Measurements from ENCODE around the gene YAF2.

Gene YAF2

DNA sequence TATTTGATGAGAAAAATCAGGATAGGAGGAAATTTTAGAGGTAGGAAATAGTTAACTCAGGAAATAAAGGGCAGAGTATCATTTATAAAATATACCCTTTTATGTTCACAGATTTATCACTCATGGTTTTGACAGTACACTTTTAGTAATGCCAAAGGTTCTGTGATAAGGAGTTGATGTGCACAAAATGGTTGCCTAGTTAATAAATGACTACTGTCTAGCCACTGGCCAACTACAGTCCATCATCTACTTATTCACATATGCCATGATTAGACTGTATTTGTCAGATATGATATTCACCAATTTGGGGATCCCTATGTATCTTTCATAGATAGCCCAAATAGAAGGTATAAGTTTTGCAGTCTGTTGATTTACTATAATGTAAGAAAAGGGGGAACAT, 74.1 kb downstream of the YAF2 start:
- peaks cover 10% of the 10 kb centered on the region for H3K36me3 ChIP-seq (ENCODE audit: insufficient read depth, low read length)

DNA sequence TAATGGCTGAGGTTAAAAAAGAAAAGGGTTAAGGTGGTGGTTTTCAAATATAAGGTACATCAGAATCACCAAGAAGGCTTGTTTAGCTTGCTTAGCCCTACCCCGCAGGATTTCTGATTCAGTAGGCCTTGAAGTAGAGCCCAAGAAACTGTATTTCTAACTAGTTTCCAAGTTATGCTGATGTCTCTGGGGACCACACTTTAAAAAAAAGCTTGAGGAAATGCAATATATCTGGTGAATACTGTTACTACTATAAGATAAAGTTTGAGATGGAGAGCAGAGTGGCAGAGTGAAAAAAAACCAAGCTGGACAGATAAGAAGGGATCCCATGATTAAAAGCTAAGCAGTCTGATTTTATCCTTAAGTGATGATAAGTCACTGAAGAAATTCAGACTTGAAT, 75.1 kb downstream of the YAF2 start:
- H3K36me3 ChIP-seq (ENCODE audit: insufficient read depth, low read length): peaks cover 10% of the 10 kb centered on the region
- no peak overlapping the region for H3K9ac ChIP-seq (ENCODE audit: insufficient read length)
- DNase-seq (ENCODE audit: low read depth, low spot score): no peak
- no peak overlapping the region for H3K27ac ChIP-seq
- no peak for TF ChIP-seq EZH2 (IDR thresholded peaks at IDR 0.05)
- no peak for TF ChIP-seq FOXP2 (optimal IDR thresholded peaks at IDR 0.05; ENCODE audit: control extremely low read depth, extremely low read length, insufficient read depth)
- no peak for TF ChIP-seq POLR2AphosphoS5 (IDR thresholded peaks at IDR 0.05; ENCODE audit: borderline replicate concordance, low read depth, low read length)
- H3K9me3 ChIP-seq (ENCODE audit: low read depth, low read length): no peaks in the 10 kb centered on the region
- H3K4me3 ChIP-seq: no peak overlapping the region

More for the DNA sequence above, 74.1 kb downstream of the YAF2 start:
- Histone ChIP-seq H3K9ac (ENCODE audit: insufficient read length) (no peak overlapping the region), H3K4me3 (no peak overlapping the region), H3K27ac (no peak overlapping the region), H3K9me3 (ENCODE audit: low read depth, low read length) (no peaks in the 10 kb centered on the region)
- no peak for DNase-seq (ENCODE audit: low read depth, low spot score)
- TF ChIP-seq FOXP2 (optimal IDR thresholded peaks at IDR 0.05; ENCODE audit: control extremely low read depth, extremely low read length, insufficient read depth) (no peak), POLR2AphosphoS5 (IDR thresholded peaks at IDR 0.05; ENCODE audit: borderline replicate concordance, low read depth, low read length) (no peak), EZH2 (IDR thresholded peaks at IDR 0.05) (no peak)

DNA sequence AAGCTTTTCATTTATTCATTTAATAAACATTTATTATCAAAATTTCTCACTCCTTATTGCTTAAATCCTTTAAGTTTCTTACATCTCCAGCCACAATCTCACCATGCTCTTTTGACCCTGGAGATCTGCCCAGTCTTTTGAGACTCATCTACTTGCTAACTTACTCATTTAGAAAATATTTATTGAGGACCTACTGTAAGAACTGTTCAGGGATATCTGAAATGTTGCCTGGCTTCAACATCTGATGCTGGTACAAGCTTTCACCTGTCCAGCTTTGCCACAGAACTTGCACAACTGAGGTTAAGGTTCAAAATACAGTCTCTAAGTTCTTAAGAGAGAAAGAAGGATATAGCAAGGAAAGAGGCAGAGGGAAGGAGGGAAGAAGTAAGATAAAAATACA, 75.9 kb downstream of the YAF2 start:
- H3K27ac ChIP-seq: no peak overlapping the region
- H3K36me3 ChIP-seq (ENCODE audit: insufficient read depth, low read length): peaks cover 10% of the 10 kb centered on the region
- no peaks in the 10 kb centered on the region for H3K9me3 ChIP-seq (ENCODE audit: low read depth, low read length)
- DNase-seq (ENCODE audit: low read depth, low spot score): no peak
- no peak overlapping the region for H3K4me3 ChIP-seq
- TF ChIP-seq EZH2 (IDR thresholded peaks at IDR 0.05) (no peak), POLR2AphosphoS5 (IDR thresholded peaks at IDR 0.05; ENCODE audit: borderline replicate concordance, low read depth, low read length) (no peak), FOXP2 (optimal IDR thresholded peaks at IDR 0.05; ENCODE audit: control extremely low read depth, extremely low read length, insufficient read depth) (no peak)
- no peak overlapping the region for H3K9ac ChIP-seq (ENCODE audit: insufficient read length)

DNA sequence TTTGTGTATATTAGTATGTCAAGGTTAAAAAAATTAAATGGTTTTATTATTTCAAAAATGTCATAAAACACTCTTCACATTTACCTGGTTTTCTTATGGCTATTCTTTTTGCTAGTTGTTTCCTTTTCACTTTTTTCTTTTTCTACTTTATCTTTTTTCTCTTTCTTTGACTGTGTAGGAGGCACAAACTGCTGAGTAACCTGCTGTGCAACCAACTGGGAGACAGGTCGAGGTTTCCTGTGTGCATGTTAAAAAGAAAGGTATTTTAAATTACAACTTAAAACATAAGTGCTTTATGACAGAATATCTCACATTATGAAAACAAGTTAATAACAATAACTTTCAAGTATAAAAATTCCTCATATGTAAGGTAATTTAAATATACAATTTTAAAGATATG, 76.5 kb downstream of the YAF2 start:
- Histone ChIP-seq H3K9me3 (ENCODE audit: low read depth, low read length) (no peaks in the 10 kb centered on the region), H3K36me3 (ENCODE audit: insufficient read depth, low read length) (peaks cover 10% of the 10 kb centered on the region), H3K4me3 (no peak overlapping the region), H3K27ac (no peak overlapping the region), H3K9ac (ENCODE audit: insufficient read length) (no peak overlapping the region)
- no peak for DNase-seq (ENCODE audit: low read depth, low spot score)
- TF ChIP-seq POLR2AphosphoS5 (IDR thresholded peaks at IDR 0.05; ENCODE audit: borderline replicate concordance, low read depth, low read length) (no peak), EZH2 (IDR thresholded peaks at IDR 0.05) (no peak), FOXP2 (optimal IDR thresholded peaks at IDR 0.05; ENCODE audit: control extremely low read depth, extremely low read length, insufficient read depth) (no peak)

DNA sequence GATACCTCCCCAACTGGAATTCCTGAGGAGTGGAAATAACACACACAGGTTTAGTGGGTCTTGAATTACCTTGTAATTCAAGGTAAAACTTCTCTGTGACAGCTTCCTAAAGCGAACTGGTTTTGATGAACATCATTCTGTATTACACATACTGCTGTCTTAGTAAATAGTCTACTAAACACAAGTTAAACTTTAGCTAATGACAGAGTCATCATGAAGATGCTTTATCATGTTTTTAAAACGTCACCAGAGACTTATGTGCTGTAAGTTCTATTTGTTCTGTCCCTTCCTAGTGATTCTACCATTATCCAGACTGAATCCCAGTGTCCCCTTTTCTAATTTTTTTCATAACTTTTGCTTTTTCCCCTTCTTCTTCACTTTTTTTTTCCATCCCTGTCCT, 81.8 kb downstream of the YAF2 start:
- Histone ChIP-seq H3K9me3 (ENCODE audit: low read depth, low read length) (no peaks in the 10 kb centered on the region), H3K4me3 (no peak overlapping the region), H3K36me3 (ENCODE audit: insufficient read depth, low read length) (peaks cover 10% of the 10 kb centered on the region), H3K27ac (no peak overlapping the region), H3K9ac (ENCODE audit: insufficient read length) (no peak overlapping the region)
- TF ChIP-seq POLR2AphosphoS5 (IDR thresholded peaks at IDR 0.05; ENCODE audit: borderline replicate concordance, low read depth, low read length) (no peak), EZH2 (IDR thresholded peaks at IDR 0.05) (no peak), FOXP2 (optimal IDR thresholded peaks at IDR 0.05; ENCODE audit: control extremely low read depth, extremely low read length, insufficient read depth) (no peak)
- DNase-seq (ENCODE audit: low read depth, low spot score): no peak

DNA sequence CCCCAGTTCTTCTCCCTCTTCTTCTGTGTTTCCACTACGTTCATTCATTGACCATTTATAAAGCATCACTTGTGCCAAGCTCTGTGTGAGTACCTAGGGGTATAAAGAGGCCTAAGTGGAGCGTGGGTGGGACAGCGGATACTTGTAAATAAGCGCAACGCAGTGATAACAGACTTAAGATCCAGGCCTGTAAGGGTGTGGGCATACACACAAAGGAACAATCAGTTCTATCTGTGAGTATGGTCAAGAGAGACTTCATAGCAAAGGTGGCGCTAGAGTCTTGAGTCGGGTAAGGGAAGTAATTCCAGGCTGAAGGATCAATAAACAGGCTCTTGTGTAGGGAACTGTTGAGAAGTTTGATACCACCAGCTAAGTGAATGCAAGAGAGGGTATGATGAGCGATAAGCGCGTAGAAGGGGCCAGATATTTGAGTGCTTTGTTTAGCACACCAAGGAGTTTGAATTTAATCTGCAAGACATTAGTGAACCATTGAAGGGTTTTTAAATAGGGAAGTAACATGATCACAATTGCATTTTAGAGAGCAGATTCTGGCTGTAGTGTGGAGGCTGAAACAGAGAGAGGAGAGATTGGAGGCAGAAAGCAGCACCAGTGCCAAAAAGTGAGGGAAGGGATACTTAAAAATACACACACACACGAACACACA, 92.4 kb downstream of the YAF2 start:
- no peak overlapping the region for H3K4me3 ChIP-seq
- DNase-seq (ENCODE audit: low read depth, low spot score): no peak

DNA sequence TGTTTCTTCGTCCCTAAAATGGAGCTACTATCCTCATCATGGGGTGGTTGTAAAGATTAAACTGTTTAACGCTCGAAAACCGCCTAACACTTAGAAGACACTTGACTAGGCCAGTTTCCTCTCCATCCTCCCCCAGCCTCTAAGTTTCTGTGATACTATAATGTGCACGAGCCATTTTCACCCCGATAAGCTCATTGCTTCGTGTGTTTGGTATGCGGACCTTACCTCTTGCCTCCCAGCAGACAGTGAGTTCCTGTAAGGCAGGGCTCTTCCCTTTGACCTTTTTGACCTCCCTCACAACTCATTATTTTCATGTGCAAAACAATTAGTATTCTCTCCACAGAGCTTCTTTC, 92.9 kb downstream of the YAF2 start:
- no peak for TF ChIP-seq EZH2 (IDR thresholded peaks at IDR 0.05)
- no peak for TF ChIP-seq POLR2AphosphoS5 (IDR thresholded peaks at IDR 0.05; ENCODE audit: borderline replicate concordance, low read depth, low read length)
- TF ChIP-seq FOXP2 (optimal IDR thresholded peaks at IDR 0.05; ENCODE audit: control extremely low read depth, extremely low read length, insufficient read depth): no peak
- DNase-seq (ENCODE audit: low read depth, low spot score): no peak
- Histone ChIP-seq H3K36me3 (ENCODE audit: insufficient read depth, low read length) (no peaks in the 10 kb centered on the region), H3K4me3 (peak overlapping the region; percentile 97), H3K9ac (ENCODE audit: insufficient read length) (peak overlapping the region; percentile 81), H3K27ac (no peak overlapping the region), H3K9me3 (ENCODE audit: low read depth, low read length) (no peaks in the 10 kb centered on the region)

More for the DNA sequence above, 92.4 kb downstream of the YAF2 start:
- TF ChIP-seq EZH2 (IDR thresholded peaks at IDR 0.05) (no peak), FOXP2 (optimal IDR thresholded peaks at IDR 0.05; ENCODE audit: control extremely low read depth, extremely low read length, insufficient read depth) (no peak), POLR2AphosphoS5 (IDR thresholded peaks at IDR 0.05; ENCODE audit: borderline replicate concordance, low read depth, low read length) (no peak)
- Histone ChIP-seq H3K9me3 (ENCODE audit: low read depth, low read length) (no peaks in the 10 kb centered on the region), H3K36me3 (ENCODE audit: insufficient read depth, low read length) (no peaks in the 10 kb centered on the region), H3K27ac (no peak overlapping the region), H3K9ac (ENCODE audit: insufficient read length) (no peak overlapping the region)

DNA sequence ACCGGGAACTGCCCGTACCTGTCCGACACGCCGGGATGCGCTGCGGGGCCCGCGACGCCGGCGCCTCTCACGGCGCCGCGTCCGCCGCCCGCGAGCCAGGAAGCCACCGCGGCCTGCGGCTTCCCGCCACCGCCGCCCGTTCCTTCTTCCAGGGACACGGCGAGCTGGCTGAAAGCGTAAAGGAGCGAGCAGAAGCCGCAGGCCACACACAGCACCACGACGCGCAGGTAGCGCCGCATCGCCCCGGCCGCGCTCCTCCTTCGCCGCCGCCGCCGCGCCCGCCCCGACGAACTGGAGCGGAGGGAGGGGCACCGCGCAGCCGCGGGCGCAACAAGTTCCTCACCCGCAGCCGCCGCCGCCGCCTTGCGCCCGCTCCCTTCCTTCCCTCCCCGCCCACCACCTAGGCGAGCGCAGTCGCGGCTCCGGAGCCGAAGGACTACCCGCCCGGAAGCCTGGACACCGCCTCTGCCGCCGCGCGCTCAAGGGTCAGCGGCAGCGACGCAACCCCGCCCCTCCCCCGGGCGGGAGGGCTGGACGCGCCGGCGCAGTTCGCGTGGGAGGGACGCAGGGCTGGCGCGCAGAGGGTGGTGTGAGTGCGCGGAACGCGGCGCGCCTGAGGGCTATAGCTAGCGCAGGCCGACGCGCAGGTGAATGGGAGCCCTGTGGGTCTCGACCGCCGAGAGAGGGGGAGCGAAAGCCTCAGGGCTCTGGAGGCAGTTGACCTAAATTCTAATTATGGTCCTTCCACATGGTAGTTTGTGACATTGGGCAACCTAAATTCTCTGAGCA, 93.4 kb downstream of the YAF2 start, which contains the start of gene GXYLT1:
Gene GXYLT1 (minus strand): TSS at position 467 of the 789 bp plus-strand sequence. CDS start 228 bp downstream, at position 239.
- DNase-seq (ENCODE audit: low read depth, low spot score): no peak
- H3K9me3 ChIP-seq (ENCODE audit: low read depth, low read length): no peaks in the 10 kb centered on the region
- 0 out of 2 replicates have a peak within 1 kb of the TSS, but pooled peaks have one; percentile 16 for H3K27ac ChIP-seq
- peak within 1 kb of the TSS; percentile 97 for H3K4me3 ChIP-seq
- TF ChIP-seq POLR2AphosphoS5 (IDR thresholded peaks at IDR 0.05; ENCODE audit: borderline replicate concordance, low read depth, low read length) (peak; percentile 75; the same call in 1 of the 2 replicates), FOXP2 (optimal IDR thresholded peaks at IDR 0.05; ENCODE audit: control extremely low read depth, extremely low read length, insufficient read depth) (peak; percentile 33), EZH2 (IDR thresholded peaks at IDR 0.05) (no peak)
- no peaks in the 10 kb centered on the region for H3K36me3 ChIP-seq (ENCODE audit: insufficient read depth, low read length)
- H3K9ac ChIP-seq (ENCODE audit: insufficient read length): peak within 1 kb of the TSS; percentile 81
